Testis (tissue), 2 donors: Measurements from ENCODE around the gene PLA2G2C.

ENCODE experiments used
- CTCF ChIP-seq, 3 experiments: fragments of 450-650 bp in 2 of 3; fragments of 200-600 bp in 1 of 3; sonication (generic) in 1 of 3; IDR thresholded peaks; one replicate each; pipeline ENCODE4 v1.5.1; 2016 to 2019; ENCODE audit warnings: antibody characterized with exemption in 3 of 3, mild to moderate bottlenecking in 2 of 3, moderate library complexity in 1 of 3
- POLR2A ChIP-seq: fragments of 450-650 bp; IDR thresholded peaks from one replicate; pipeline ENCODE4 v1.6.1; 2017; ENCODE audit warnings: antibody characterized with exemption, mild to moderate bottlenecking, moderate library complexity

DNA sequence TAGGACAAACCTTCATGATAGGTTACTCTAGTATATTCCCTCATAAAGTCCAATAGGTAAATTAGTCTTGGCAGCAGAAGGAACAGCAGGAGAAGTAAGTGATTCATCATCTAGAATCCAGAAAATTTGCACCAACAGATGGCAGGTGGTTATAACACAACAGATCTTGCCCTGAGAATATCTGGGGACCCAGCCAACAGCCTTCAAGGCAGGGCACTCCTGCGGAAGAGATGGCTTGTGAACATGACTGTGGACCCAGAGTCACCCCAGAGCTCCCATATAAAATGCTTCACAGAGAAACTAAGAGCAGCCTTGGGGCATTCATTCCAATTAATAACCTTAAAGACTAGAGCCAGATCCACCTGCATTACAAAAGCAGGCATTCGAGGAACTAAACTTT is 7.9 kb upstream of the PLA2G2C start:
- TF ChIP-seq CTCF (IDR thresholded peaks at IDR 0.05) (no peak), POLR2A (no peak)
